Measurements from ENCODE around the gene EDAR. TPM values are rescaled to one million over a fixed set of nuclear protein-coding genes. Genes with fewer than 3 reads are reported as not detected.
A peak's percentile ranks its signal among the peaks of the same experiment; 100 is the strongest.

The EDAR gene
- total and polyA plus RNA-seq, 5 donors from 2014 or later = 1.4 to 6.7 (median 3.2) TPM

- no peak overlapping the region for H3K27ac ChIP-seq (ENCODE audit: insufficient read depth, low read length, poor library complexity, severe bottlenecking)
- Mint-ChIP-seq H3K27ac (peak overlapping the region in 1 of 3 donors; percentile 39), H3K4me3 (no peak overlapping the region), H3K9me3 (no peaks in the 10 kb centered on the region), H3K36me3 (no peaks in the 10 kb centered on the region), H3K4me1 (peaks cover 0 to 80% (median 12%) of the 10 kb centered on the region in 4 donors), H3K27me3 (peaks cover 4% of the 10 kb centered on the region)
- H3K36me3 ChIP-seq (ENCODE audit: control insufficient read depth, insufficient read depth, low read length) = no peaks in the 10 kb centered on the region
- H3K4me3 ChIP-seq (ENCODE audit: low read depth, low read length) = no peak overlapping the region
- no peaks in the 10 kb centered on the region for H3K9me3 ChIP-seq (ENCODE audit: control insufficient read depth in 2 of 2, low read length in 2 of 2)
- no peak for DNase-seq
- no peak for ATAC-seq (ENCODE audit: low read depth in 2 of 2)
- H3K27me3 ChIP-seq (ENCODE audit: control insufficient read depth, insufficient read depth, low read length) = no peaks in the 10 kb centered on the region
- H3K4me1 ChIP-seq (ENCODE audit: control insufficient read depth, insufficient read depth, low read length, poor library complexity, severe bottlenecking) = peaks cover 5% of the 10 kb centered on the region
These were observed 17.1 kb downstream of the EDAR start for GRCh38 chr2:108971661-108972566.

GRCh38 chr2:108970369-108970768, 18.7 kb downstream of the EDAR start:
- no peak for DNase-seq
- H3K4me1 ChIP-seq (ENCODE audit: control insufficient read depth, insufficient read depth, low read length, poor library complexity, severe bottlenecking) = peaks cover 18% of the 10 kb centered on the region

GRCh38 chr2:108969856-108970255, 19.2 kb downstream of the EDAR start:
- Histone ChIP-seq H3K36me3 (ENCODE audit: control insufficient read depth, insufficient read depth, low read length) (no peaks in the 10 kb centered on the region), H3K27me3 (ENCODE audit: control insufficient read depth, insufficient read depth, low read length) (no peaks in the 10 kb centered on the region), H3K9me3 (ENCODE audit: control insufficient read depth in 2 of 2, low read length in 2 of 2) (no peaks in the 10 kb centered on the region), H3K4me3 (ENCODE audit: low read depth, low read length) (no peak overlapping the region), H3K4me1 (ENCODE audit: control insufficient read depth, insufficient read depth, low read length, poor library complexity, severe bottlenecking) (peaks cover 21% of the 10 kb centered on the region), H3K27ac (ENCODE audit: insufficient read depth, low read length, poor library complexity, severe bottlenecking) (no peak overlapping the region)
- Mint-ChIP-seq H3K27me3 (peaks cover 8% of the 10 kb centered on the region), H3K4me1 (peaks cover 0 to 85% (median 26%) of the 10 kb centered on the region in 4 donors), H3K27ac (peak overlapping the region in 1 of 3 donors; percentile 65), H3K4me3 (peak overlapping the region in 1 of 4 donors; percentile 39), H3K9me3 (no peaks in the 10 kb centered on the region), H3K36me3 (no peaks in the 10 kb centered on the region)
- ATAC-seq (ENCODE audit: low read depth in 2 of 2) = no peak
- no peak for DNase-seq

More at GRCh38 chr2:108970369-108970768, 18.7 kb downstream of the EDAR start:
- peak overlapping the region in 1 of 3 donors; percentile 65 for H3K27ac Mint-ChIP-seq
- no peak for ATAC-seq (ENCODE audit: low read depth in 2 of 2)
- no peaks in the 10 kb centered on the region for H3K9me3 ChIP-seq (ENCODE audit: control insufficient read depth in 2 of 2, low read length in 2 of 2)
- no peak overlapping the region for H3K4me3 ChIP-seq (ENCODE audit: low read depth, low read length)
- H3K9me3 Mint-ChIP-seq = no peaks in the 10 kb centered on the region
- H3K36me3 ChIP-seq (ENCODE audit: control insufficient read depth, insufficient read depth, low read length) = no peaks in the 10 kb centered on the region
- peaks cover 0 to 85% (median 24%) of the 10 kb centered on the region in 4 donors for H3K4me1 Mint-ChIP-seq
- H3K27ac ChIP-seq (ENCODE audit: insufficient read depth, low read length, poor library complexity, severe bottlenecking) = no peak overlapping the region
- H3K36me3 Mint-ChIP-seq = no peaks in the 10 kb centered on the region
- peak overlapping the region in 1 of 4 donors; percentile 39 for H3K4me3 Mint-ChIP-seq
- no peaks in the 10 kb centered on the region for H3K27me3 ChIP-seq (ENCODE audit: control insufficient read depth, insufficient read depth, low read length)
- H3K27me3 Mint-ChIP-seq = peaks cover 8% of the 10 kb centered on the region

- ATAC-seq (ENCODE audit: low read depth in 2 of 2) = no peak
- Mint-ChIP-seq H3K9me3 (no peaks in the 10 kb centered on the region), H3K27ac (peak overlapping the region; percentile 68 to 84 (median 69))
These were observed 20.4 kb downstream of the EDAR start for GRCh38 chr2:108968619-108969018.

GRCh38 chr2:108967757-108968156, 21.3 kb downstream of the EDAR start:
- H3K36me3 ChIP-seq (ENCODE audit: control insufficient read depth, insufficient read depth, low read length) = no peaks in the 10 kb centered on the region
- H3K27ac ChIP-seq (ENCODE audit: insufficient read depth, low read length, poor library complexity, severe bottlenecking) = no peak overlapping the region
- peak overlapping the region; percentile 74 to 84 (median 83) for H3K27ac Mint-ChIP-seq
- H3K4me3 ChIP-seq (ENCODE audit: low read depth, low read length) = no peak overlapping the region
- ATAC-seq (ENCODE audit: low read depth in 2 of 2) (no peak), DNase-seq (no peak)
- H3K4me1 ChIP-seq (ENCODE audit: control insufficient read depth, insufficient read depth, low read length, poor library complexity, severe bottlenecking) = peaks cover 28% of the 10 kb centered on the region
- peaks cover 0 to 96% (median 34%) of the 10 kb centered on the region in 4 donors for H3K4me1 Mint-ChIP-seq
- peak overlapping the region in 2 of 4 donors; percentile 0 to 45 for H3K4me3 Mint-ChIP-seq
- no peaks in the 10 kb centered on the region for H3K9me3 Mint-ChIP-seq
- H3K27me3 Mint-ChIP-seq = peaks cover 8% of the 10 kb centered on the region
- H3K9me3 ChIP-seq (ENCODE audit: control insufficient read depth in 2 of 2, low read length in 2 of 2) = no peaks in the 10 kb centered on the region
- no peaks in the 10 kb centered on the region for H3K27me3 ChIP-seq (ENCODE audit: control insufficient read depth, insufficient read depth, low read length)
- peaks cover 6% of the 10 kb centered on the region for H3K36me3 Mint-ChIP-seq

More at GRCh38 chr2:108968619-108969018, 20.4 kb downstream of the EDAR start:
- Mint-ChIP-seq H3K4me1 (peaks cover 0 to 90% (median 32%) of the 10 kb centered on the region in 4 donors), H3K4me3 (no peak overlapping the region), H3K27me3 (peaks cover 8% of the 10 kb centered on the region), H3K36me3 (no peaks in the 10 kb centered on the region)
- DNase-seq = no peak
- no peaks in the 10 kb centered on the region for H3K9me3 ChIP-seq (ENCODE audit: control insufficient read depth in 2 of 2, low read length in 2 of 2)
- no peaks in the 10 kb centered on the region for H3K36me3 ChIP-seq (ENCODE audit: control insufficient read depth, insufficient read depth, low read length)
- H3K4me1 ChIP-seq (ENCODE audit: control insufficient read depth, insufficient read depth, low read length, poor library complexity, severe bottlenecking) = peaks cover 25% of the 10 kb centered on the region
- no peak overlapping the region for H3K4me3 ChIP-seq (ENCODE audit: low read depth, low read length)
- H3K27ac ChIP-seq (ENCODE audit: insufficient read depth, low read length, poor library complexity, severe bottlenecking) = no peak overlapping the region
- no peaks in the 10 kb centered on the region for H3K27me3 ChIP-seq (ENCODE audit: control insufficient read depth, insufficient read depth, low read length)

- peaks cover 6% of the 10 kb centered on the region for H3K36me3 Mint-ChIP-seq
- peaks cover 0 to 96% (median 32%) of the 10 kb centered on the region in 4 donors for H3K4me1 Mint-ChIP-seq
- peak overlapping the region; percentile 27 for H3K27ac ChIP-seq (ENCODE audit: insufficient read depth, low read length, poor library complexity, severe bottlenecking)
- H3K27me3 ChIP-seq (ENCODE audit: control insufficient read depth, insufficient read depth, low read length) = no peaks in the 10 kb centered on the region
- H3K9me3 ChIP-seq (ENCODE audit: control insufficient read depth in 2 of 2, low read length in 2 of 2) = no peaks in the 10 kb centered on the region
- DNase-seq (peak; percentile 8 to 55 (median 47)), ATAC-seq (ENCODE audit: low read depth in 2 of 2) (peak; percentile 59 to 75)
- no peaks in the 10 kb centered on the region for H3K36me3 ChIP-seq (ENCODE audit: control insufficient read depth, insufficient read depth, low read length)
- peaks cover 4% of the 10 kb centered on the region for H3K27me3 Mint-ChIP-seq
- H3K27ac Mint-ChIP-seq = peak overlapping the region; percentile 83 to 87 (median 84)
- peak overlapping the region; percentile 55 for H3K4me3 ChIP-seq (ENCODE audit: low read depth, low read length)
- H3K4me1 ChIP-seq (ENCODE audit: control insufficient read depth, insufficient read depth, low read length, poor library complexity, severe bottlenecking) = peaks cover 28% of the 10 kb centered on the region
- peak overlapping the region; percentile 77 to 88 (median 81) for H3K4me3 Mint-ChIP-seq
- H3K9me3 Mint-ChIP-seq = no peaks in the 10 kb centered on the region
These were observed 23.3 kb downstream of the EDAR start for GRCh38 chr2:108965540-108966289.

- Mint-ChIP-seq H3K9me3 (no peaks in the 10 kb centered on the region), H3K27me3 (peaks cover 4% of the 10 kb centered on the region), H3K4me3 (peak overlapping the region in 2 of 4 donors; percentile 67 to 88), H3K4me1 (peaks cover 3 to 96% (median 29%) of the 10 kb centered on the region in 4 donors), H3K27ac (peak overlapping the region; percentile 60 to 89 (median 88)), H3K36me3 (peaks cover 6% of the 10 kb centered on the region)
- DNase-seq (no peak), ATAC-seq (ENCODE audit: low read depth in 2 of 2) (no peak)
- Histone ChIP-seq H3K4me3 (ENCODE audit: low read depth, low read length) (no peak overlapping the region), H3K4me1 (ENCODE audit: control insufficient read depth, insufficient read depth, low read length, poor library complexity, severe bottlenecking) (peaks cover 34% of the 10 kb centered on the region), H3K9me3 (ENCODE audit: control insufficient read depth in 2 of 2, low read length in 2 of 2) (no peaks in the 10 kb centered on the region), H3K27ac (ENCODE audit: insufficient read depth, low read length, poor library complexity, severe bottlenecking) (no peak overlapping the region), H3K36me3 (ENCODE audit: control insufficient read depth, insufficient read depth, low read length) (no peaks in the 10 kb centered on the region), H3K27me3 (ENCODE audit: control insufficient read depth, insufficient read depth, low read length) (no peaks in the 10 kb centered on the region)
These were observed 26.0 kb downstream of the EDAR start for GRCh38 chr2:108963057-108963456.
